Body of pancreas (tissue), 4 donors: ENCODE data around the gene ZSCAN20. TPM values are rescaled to one million over a fixed set of nuclear protein-coding genes. Genes with fewer than 3 reads are reported as not detected.

Source experiments
- ATAC-seq: fragments of 150-250 bp; one replicate; pipeline ENCODE4 v1.9.1; 2016
- DNase-seq, 4 donors: peaks; one replicate each; pipeline ENCODE4 v3.0.0-alpha.2; 2019
- H3K27ac ChIP-seq, 4 donors: fragments of 200-600 bp; sonication (generic); 1 replicate in 3 of 4; 2 replicates in 1 of 4; pipeline versions ENCODE4 v1.5.1 to v1.6.1; 2016 to 2019; ENCODE audit warnings: mild to moderate bottlenecking in 1 of 4, mixed read lengths in 1 of 4, moderate library complexity in 1 of 4
- H3K27me3 ChIP-seq, 2 donors: fragments of 200-600 bp; sonication (generic); one replicate each; pipeline ENCODE4 v1.6.0; 2016; ENCODE audit warnings: mild to moderate bottlenecking in 1 of 2
- H3K36me3 ChIP-seq, 2 donors: fragments of 200-600 bp; sonication (generic); replicated peaks in 1 of 2; 2 replicates each; pipeline ENCODE4 v1.5.1; 2016; ENCODE audit warnings: low read depth in 2 of 2; ENCODE audit not compliant: insufficient read depth in 1 of 2
- H3K4me1 ChIP-seq: fragments of 200-600 bp; sonication (generic); one replicate; pipeline ENCODE4 v1.6.0; 2016
- H3K4me3 ChIP-seq, 2 donors: fragments of 200-600 bp; sonication (generic); 1 replicate in 1 of 2; 2 replicates in 1 of 2; pipeline ENCODE4 v1.5.1; 2016 to 2019
- H3K9me3 ChIP-seq, 3 donors: fragments of 200-600 bp; sonication (generic); 1 replicate in 2 of 3; 2 replicates in 1 of 3; pipeline ENCODE4 v1.5.1; 2016
- CTCF ChIP-seq, 7 experiments: fragments of 450-650 bp in 4 of 7; fragments of 200-600 bp in 3 of 7; sonication (generic) in 3 of 7; IDR thresholded peaks; one replicate each; pipeline ENCODE4 v1.5.1; 2016 to 2019; ENCODE audit warnings: antibody characterized with exemption in 7 of 7
- POLR2A ChIP-seq, 3 donors: fragments of 450-650 bp; IDR thresholded peaks; one replicate each; pipeline ENCODE4 v1.6.1; 2016; ENCODE audit warnings: antibody characterized with exemption in 3 of 3, mild to moderate bottlenecking in 2 of 3
- WGBS, 2 donors: methylation state at CpG; one replicate each; pipeline ENCODE4 v1.1.5; 2017; 5-methylcytosine and 5-hydroxymethylcytosine counted together
- intact Hi-C: fragments of 100-400 bp; cut with DNase I; formaldehyde crosslinking; loops from one replicate; pipeline ENCODE4 v1.15.1; 2023
- total RNA-seq, 2 donors: library from RNA; depleted of rRNA; stranded (reverse); fragments of >200 nt; gene quantifications; one replicate each; pipeline ENCODE4 v1.1.0, GENCODE V29; 2016

ZSCAN20 gene
- total RNA-seq, 2 donors from 2014 or later: 3.0 to 3.6 TPM

- Histone ChIP-seq H3K27ac (no peak overlapping the region), H3K27me3 (no peaks in the 10 kb centered on the region), H3K9me3 (no peaks in the 10 kb centered on the region), H3K4me3 (no peak overlapping the region), H3K4me1 (no peaks in the 10 kb centered on the region), H3K36me3 (no peaks in the 10 kb centered on the region)
- DNase-seq: no peak
- no peak for TF ChIP-seq CTCF (IDR thresholded peaks at IDR 0.05)
- TF ChIP-seq POLR2A (IDR thresholded peaks at IDR 0.05): no peak
- intact Hi-C loops: no loop called here
- ATAC-seq: no peak
- 74 to 84% methylated on average over 6 of the region's 6 CpGs for WGBS, 2 donors
These were observed 40.0 kb downstream of the ZSCAN20 start for GRCh38 chr1:33512226-33513011.

GRCh38 chr1:33515112-33515511 is 42.7 kb downstream of the ZSCAN20 start:
- Histone ChIP-seq H3K27ac (no peak overlapping the region), H3K36me3 (no peaks in the 10 kb centered on the region), H3K27me3 (no peaks in the 10 kb centered on the region), H3K4me1 (no peaks in the 10 kb centered on the region), H3K9me3 (no peaks in the 10 kb centered on the region), H3K4me3 (no peak overlapping the region)
- WGBS, 2 donors: 71 to 84% methylated on average over 2 to 8 of the region's 8 CpGs
- no peak for TF ChIP-seq CTCF (IDR thresholded peaks at IDR 0.05)
- no peak for TF ChIP-seq POLR2A (IDR thresholded peaks at IDR 0.05)
- intact Hi-C loops: no loop called here
- DNase-seq: no peak
- no peak for ATAC-seq

DNA sequence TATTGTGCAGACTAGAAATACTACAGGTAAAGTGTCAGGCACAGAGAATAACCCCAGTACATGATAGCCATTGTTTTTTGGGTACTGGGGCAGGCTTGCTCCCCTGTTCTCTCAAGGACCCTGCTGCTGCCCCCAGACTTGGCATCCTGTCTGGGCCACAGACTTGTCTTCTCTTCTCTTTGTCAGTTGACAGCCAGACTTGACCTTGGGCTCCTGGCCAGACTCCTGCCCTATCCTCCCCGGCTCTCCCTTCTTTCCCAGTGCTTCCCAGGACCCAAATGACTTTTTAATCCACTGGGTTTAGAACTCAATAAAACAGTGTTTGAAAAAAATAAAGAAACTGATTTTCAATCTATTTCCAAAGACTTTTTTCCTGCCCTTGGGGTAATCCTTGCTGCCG is 43.2 kb downstream of the ZSCAN20 start:
- H3K27ac ChIP-seq: no peak overlapping the region
- ATAC-seq (no peak), DNase-seq (no peak)
- no peaks in the 10 kb centered on the region for H3K36me3 ChIP-seq
- intact Hi-C loops: no loop called here
- H3K27me3 ChIP-seq: no peaks in the 10 kb centered on the region
- no peak for TF ChIP-seq CTCF (IDR thresholded peaks at IDR 0.05)
- TF ChIP-seq POLR2A (IDR thresholded peaks at IDR 0.05): no peak
- whole genome bisulfite sequencing, 2 donors: 64 to 71% methylated on average over 2 of the region's 2 CpGs
- H3K4me1 ChIP-seq: no peaks in the 10 kb centered on the region
- no peaks in the 10 kb centered on the region for H3K9me3 ChIP-seq
- H3K4me3 ChIP-seq: no peak overlapping the region

- TF ChIP-seq CTCF (IDR thresholded peaks at IDR 0.05): no peak
- no peak overlapping the region for H3K27ac ChIP-seq
- no peak overlapping the region for H3K4me3 ChIP-seq
- ATAC-seq (no peak), DNase-seq (no peak)
- H3K4me1 ChIP-seq: no peaks in the 10 kb centered on the region
- intact Hi-C loops: no loop called here
- H3K9me3 ChIP-seq: no peaks in the 10 kb centered on the region
- H3K36me3 ChIP-seq: no peaks in the 10 kb centered on the region
- H3K27me3 ChIP-seq: no peaks in the 10 kb centered on the region
- WGBS, 2 donors: 83 to 91% methylated on average over 9 of the region's 9 CpGs
These were observed 44.0 kb downstream of the ZSCAN20 start for GRCh38 chr1:33516428-33516827.
